NB4 (cell line): ENCODE results near the gene CACNA1A.

Experiments used
- CTCF ChIP-seq: IDR thresholded peaks from one replicate; pipeline ENCODE4 v1.5.1; 2012; ENCODE audit warnings: low read depth, low read length
- POLR2A ChIP-seq: IDR thresholded peaks from 2 replicates; pipeline ENCODE4 v1.6.1; 2011; ENCODE audit warnings: mild to moderate bottlenecking; ENCODE audit not compliant: insufficient read length; ENCODE audit errors: extremely low read depth

DNA sequence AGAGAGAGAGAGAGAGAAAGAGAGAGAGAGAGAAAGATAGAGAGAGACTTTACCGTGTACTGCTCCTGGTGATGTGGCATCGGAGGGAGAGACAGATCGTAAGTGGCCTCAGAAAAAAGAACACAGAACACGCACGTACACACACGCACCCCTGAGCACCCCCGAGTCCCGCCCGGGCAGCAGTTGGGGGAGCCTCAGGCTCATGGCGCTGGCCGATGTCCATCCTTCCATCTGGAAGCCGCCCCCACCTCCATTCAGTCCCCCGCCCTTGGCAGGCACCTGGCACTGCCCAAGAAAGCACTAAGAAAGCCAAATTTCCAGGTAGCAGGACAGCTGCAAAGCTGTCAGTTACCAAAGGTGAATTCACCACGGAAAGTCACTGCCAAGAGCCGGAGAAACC, 239.1 kb downstream of the CACNA1A start:
- no peak for TF ChIP-seq CTCF
- no peak for TF ChIP-seq POLR2A
